NB4 (cell line): ENCODE data around the gene PSMB11.

Source experiments
- CTCF ChIP-seq: IDR thresholded peaks from one replicate; pipeline ENCODE4 v1.5.1; 2012; ENCODE audit warnings: low read depth, low read length
- MYC ChIP-seq: IDR thresholded peaks from 2 replicates; pipeline ENCODE4 v1.6.1; 2011; ENCODE audit warnings: low read depth, low read length
- POLR2A ChIP-seq: IDR thresholded peaks from 2 replicates; pipeline ENCODE4 v1.6.1; 2011; ENCODE audit warnings: mild to moderate bottlenecking; ENCODE audit not compliant: insufficient read length; ENCODE audit errors: extremely low read depth

- TF ChIP-seq CTCF (no peak), MYC (no peak), POLR2A (no peak)
Observed at GRCh38 chr14:23035303-23036144, 6.5 kb upstream of the PSMB11 start.
